ENCODE results near the gene ZNF444. TPM values are rescaled to one million over a fixed set of nuclear protein-coding genes. Genes with fewer than 3 reads are reported as not detected.

Gene ZNF444
- total and polyA plus RNA-seq, 2 donors (not counting 3 experiments of a cell fraction or from before 2014, with no cell fraction given) = 37.2 to 41.7 TPM

DNA sequence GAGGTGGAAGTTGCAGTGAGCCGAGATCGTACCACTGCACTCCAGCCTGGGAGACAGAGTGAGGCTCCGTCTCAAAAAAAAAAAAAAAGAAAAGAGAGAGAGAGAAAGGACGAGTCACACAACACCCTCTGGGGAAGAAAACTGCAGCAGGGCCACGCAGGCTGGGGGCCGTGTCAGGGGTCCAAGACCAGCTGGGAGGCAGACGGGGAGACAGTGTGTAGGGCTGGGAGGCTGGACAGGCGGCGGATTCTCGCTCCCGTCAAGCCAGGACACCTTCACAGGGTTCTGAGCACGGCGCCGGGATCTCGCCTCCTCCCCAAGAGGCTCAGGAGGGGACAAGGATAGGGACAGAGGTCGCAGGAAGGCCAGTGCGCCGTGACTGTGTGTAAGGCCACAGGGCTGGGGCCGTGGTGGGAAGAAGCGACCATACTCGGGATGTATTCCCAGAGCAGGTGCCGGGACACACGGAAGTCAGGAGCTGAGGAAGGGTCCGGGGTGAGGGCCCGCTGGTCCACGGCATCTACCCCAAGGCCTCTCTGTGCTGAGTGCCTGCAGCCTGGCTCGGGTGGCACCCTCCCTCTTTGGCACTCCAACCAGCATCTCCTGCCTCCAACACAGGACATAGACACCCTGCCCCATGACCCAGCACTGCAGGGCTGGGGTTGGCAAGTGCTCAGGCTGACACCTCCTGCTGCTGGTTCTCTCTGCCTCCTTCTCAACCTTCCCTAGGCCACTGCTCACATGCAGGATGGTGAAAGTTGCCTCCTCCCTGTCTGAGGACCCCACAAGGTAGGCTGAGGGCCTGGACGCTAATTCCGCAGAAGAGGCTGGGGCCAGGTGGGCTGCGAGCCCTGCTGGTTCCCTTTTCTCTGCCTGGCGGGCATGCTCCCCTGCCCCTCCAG lies 41.2 kb upstream of the ZNF444 start:
- ChIA-PET CTCF (interaction anchor here (1.0 kb wide), 1 partner anchor 19 kb away, joined by 4 read pairs; no protein-coding TSS in a partner anchor), POLR2A (no interaction called here)
- intact Hi-C loops (cut with micrococcal nuclease) = no loop called here
- dilution Hi-C loops (cut with MboI; ENCODE audit: extremely low pct_ligation_motif_present, low sequenced_read_pairs) = no loop called here
- BruUV-seq (replicated peaks) = no TSS peak
- Histone ChIP-seq H3K9me1 (replicated peaks; ENCODE audit: control insufficient read depth, extremely low read depth, insufficient read depth, low read length) (no peaks in the 10 kb centered on the region), H3K27me3 (ENCODE audit: control insufficient read depth in 2 of 2, insufficient read depth in 2 of 2, low read length in 2 of 2) (no peaks in the 10 kb centered on the region), H3K9me3 (replicated peaks; ENCODE audit: control insufficient read depth, insufficient read depth, low read length) (no peaks in the 10 kb centered on the region), H3K4me2 (ENCODE audit: insufficient read depth, low read length) (no peak overlapping the region), H3K4me3 (replicated peaks in 1 of 3; ENCODE audit: insufficient read depth in 1 of 3, low read depth in 1 of 3, low read length in 3 of 3) (no peak overlapping the region), H2AFZ (ENCODE audit: low read depth, low read length) (no peak overlapping the region), H3K36me3 (ENCODE audit: control insufficient read depth in 2 of 2, extremely low read depth in 1 of 2, insufficient read depth in 2 of 2, low read length in 2 of 2) (peaks cover 0 to 8% of the 10 kb centered on the region in 2 experiments), H4K20me1 (replicated peaks; ENCODE audit: control insufficient read depth, extremely low read depth, insufficient read depth, low read length) (no peaks in the 10 kb centered on the region), H3K4me1 (ENCODE audit: control insufficient read depth, extremely low read depth, insufficient read depth, low read length) (no peaks in the 10 kb centered on the region), H3K79me2 (ENCODE audit: control insufficient read depth, insufficient read depth, low read length) (peaks cover 21% of the 10 kb centered on the region), H3K27ac (ENCODE audit: insufficient read depth, low read depth, low read length) (no peak overlapping the region), H3K9ac (replicated peaks; ENCODE audit: extremely low read depth, insufficient read depth, low read length) (no peak overlapping the region)
- TF ChIP-seq JUN (IDR thresholded peaks at IDR 0.05; ENCODE audit: borderline replicate concordance, insufficient read depth, insufficient read length, low read depth) (no peak), EZH2 (IDR thresholded peaks at IDR 0.05; ENCODE audit: borderline replicate concordance, low read depth, low read length, severe bottlenecking) (no peak), MYC (IDR thresholded peaks at IDR 0.05; ENCODE audit: low read depth, low read length) (no peak), GATA2 (IDR thresholded peaks at IDR 0.05; ENCODE audit: insufficient read depth, insufficient read length, low read depth, low read length) (no peak), POLR2AphosphoS5 (IDR thresholded peaks at IDR 0.05; ENCODE audit: insufficient read depth, low read depth, low read length) (no peak), FOS (IDR thresholded peaks at IDR 0.05; ENCODE audit: borderline replicate concordance, insufficient read depth, low read length) (no peak)
- TF ChIP-seq, protein P1, sequence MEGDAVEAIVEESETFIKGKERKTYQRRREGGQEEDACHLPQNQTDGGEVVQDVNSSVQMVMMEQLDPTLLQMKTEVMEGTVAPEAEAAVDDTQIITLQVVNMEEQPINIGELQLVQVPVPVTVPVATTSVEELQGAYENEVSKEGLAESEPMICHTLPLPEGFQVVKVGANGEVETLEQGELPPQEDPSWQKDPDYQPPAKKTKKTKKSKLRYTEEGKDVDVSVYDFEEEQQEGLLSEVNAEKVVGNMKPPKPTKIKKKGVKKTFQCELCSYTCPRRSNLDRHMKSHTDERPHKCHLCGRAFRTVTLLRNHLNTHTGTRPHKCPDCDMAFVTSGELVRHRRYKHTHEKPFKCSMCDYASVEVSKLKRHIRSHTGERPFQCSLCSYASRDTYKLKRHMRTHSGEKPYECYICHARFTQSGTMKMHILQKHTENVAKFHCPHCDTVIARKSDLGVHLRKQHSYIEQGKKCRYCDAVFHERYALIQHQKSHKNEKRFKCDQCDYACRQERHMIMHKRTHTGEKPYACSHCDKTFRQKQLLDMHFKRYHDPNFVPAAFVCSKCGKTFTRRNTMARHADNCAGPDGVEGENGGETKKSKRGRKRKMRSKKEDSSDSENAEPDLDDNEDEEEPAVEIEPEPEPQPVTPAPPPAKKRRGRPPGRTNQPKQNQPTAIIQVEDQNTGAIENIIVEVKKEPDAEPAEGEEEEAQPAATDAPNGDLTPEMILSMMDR (IDR thresholded peaks at IDR 0.05; ENCODE audit: extremely low read depth in 1 of 2, insufficient read depth in 1 of 2, low read depth in 1 of 2, low read length in 2 of 2) = no peak
- TF ChIP-seq, protein P2, sequence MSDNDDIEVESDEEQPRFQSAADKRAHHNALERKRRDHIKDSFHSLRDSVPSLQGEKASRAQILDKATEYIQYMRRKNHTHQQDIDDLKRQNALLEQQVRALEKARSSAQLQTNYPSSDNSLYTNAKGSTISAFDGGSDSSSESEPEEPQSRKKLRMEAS (IDR thresholded peaks at IDR 0.05; ENCODE audit: insufficient read depth, insufficient read length) = no peak
- DNase-seq (ENCODE audit: low read depth, low spot score) (no peak), FAIRE-seq (no peak)

All from endothelial cell of umbilical vein (primary cell).